Dedifferentiated amniotic fluid mesenchymal stem cell (primary cell): Measurements from ENCODE around the gene ANAPC5.
"Not testable (repeated sequence)": the region's sequence is repeated elsewhere in the genome, so short reads cannot be mapped to it uniquely, and the experiment has no call there.

Source experiments
- DNase-seq: peaks from one replicate; pipeline ENCODE4 v3.0.0-alpha.2; 2016; ENCODE audit errors: extremely low spot score

Gene ANAPC5

GRCh38 chr12:121284551-121285390 is 67.4 kb downstream of the ANAPC5 start:
- no peak for DNase-seq

GRCh38 chr12:121283841-121284240 is 68.4 kb downstream of the ANAPC5 start:
- no peak for DNase-seq

- no peak for DNase-seq
These were observed 68.8 kb downstream of the ANAPC5 start for GRCh38 chr12:121283388-121283787.

- not testable (repeated sequence) for DNase-seq
These were observed 69.3 kb downstream of the ANAPC5 start for GRCh38 chr12:121282910-121283309.

GRCh38 chr12:121282072-121282742 is 70.0 kb downstream of the ANAPC5 start:
- DNase-seq = no peak

- not testable (repeated sequence) for DNase-seq
These were observed 71.1 kb downstream of the ANAPC5 start for GRCh38 chr12:121281116-121281515.

GRCh38 chr12:121280531-121280930 is 71.7 kb downstream of the ANAPC5 start:
- DNase-seq = not testable (repeated sequence)

GRCh38 chr12:121279507-121279915 is 72.7 kb downstream of the ANAPC5 start:
- DNase-seq = no peak

- DNase-seq = no peak
These were observed 73.2 kb downstream of the ANAPC5 start for GRCh38 chr12:121279071-121279375.

GRCh38 chr12:121278169-121279070 is 73.8 kb downstream of the ANAPC5 start:
- DNase-seq = no peak

- no peak for DNase-seq
These were observed 74.8 kb downstream of the ANAPC5 start for GRCh38 chr12:121277374-121277759.

GRCh38 chr12:121274036-121274763 is 78.0 kb downstream of the ANAPC5 start:
- no peak for DNase-seq

- DNase-seq = no peak
These were observed 78.8 kb downstream of the ANAPC5 start for GRCh38 chr12:121273364-121273896.

- no peak for DNase-seq
These were observed 84.4 kb downstream of the ANAPC5 start for GRCh38 chr12:121267822-121268221.

- DNase-seq = no peak
These were observed 87.2 kb downstream of the ANAPC5 start for GRCh38 chr12:121264951-121265515.

- DNase-seq = no peak
These were observed 88.1 kb downstream of the ANAPC5 start for GRCh38 chr12:121264135-121264534.

GRCh38 chr12:121263206-121263935 is 88.8 kb downstream of the ANAPC5 start:
- no peak for DNase-seq

- DNase-seq = no peak
These were observed 90.8 kb downstream of the ANAPC5 start for GRCh38 chr12:121261398-121261797.

- DNase-seq = no peak
These were observed 92.1 kb downstream of the ANAPC5 start for GRCh38 chr12:121260091-121260490.

GRCh38 chr12:121259074-121259473 is 93.1 kb downstream of the ANAPC5 start:
- DNase-seq = no peak
